ENCODE results near the gene PRKAB2. TPM values are rescaled to one million over a fixed set of nuclear protein-coding genes. Genes with fewer than 3 reads are reported as not detected.
"Not testable (repeated sequence)": the region's sequence is repeated elsewhere in the genome, so short reads cannot be mapped to it uniquely, and the experiment has no call there.

The PRKAB2 gene
- total RNA-seq, 1 experiment from 2014 or later = 8.1 TPM

DNA sequence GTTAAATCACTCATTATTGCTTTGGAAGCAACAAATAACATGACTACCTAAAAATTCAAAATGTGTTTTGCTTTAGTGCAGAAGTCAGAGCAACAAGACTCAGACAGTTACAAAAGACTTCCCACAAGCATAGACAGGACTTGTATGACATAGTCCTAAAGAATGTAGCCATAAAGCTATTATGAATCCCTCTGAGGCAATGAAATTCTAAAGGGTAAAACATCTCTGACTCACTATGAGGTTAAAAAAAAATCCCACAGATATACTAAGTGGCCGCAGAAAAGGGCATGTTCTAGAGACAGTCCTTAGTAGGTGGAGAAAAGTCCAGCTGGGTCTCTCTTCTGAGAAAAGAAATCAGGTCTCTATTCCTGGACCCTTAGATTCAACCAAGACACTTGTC, 4.9 kb downstream of the PRKAB2 start:
- H3K4me3 ChIP-seq = no peak overlapping the region

GRCh38 chr1:147163019-147163418, 9.3 kb downstream of the PRKAB2 start:
- H3K9me3 ChIP-seq (ENCODE audit: insufficient read depth, low read depth) = 0 out of 2 replicates have a peak, but pooled peaks cover 7% of the 10 kb centered on the region
- no peaks in the 10 kb centered on the region for H3K9me2 ChIP-seq (ENCODE audit: insufficient read depth)
- no peak overlapping the region for H3K4me3 ChIP-seq
- ChIA-PET POLR2A (ENCODE audit: unreplicated experiment) (no interaction called here), CTCF (no interaction called here)
- no peak overlapping the region for H3K27ac ChIP-seq
- no peak for TF ChIP-seq EZH2 (IDR thresholded peaks at IDR 0.05; ENCODE audit: low read depth)
- TF ChIP-seq, protein P1, sequence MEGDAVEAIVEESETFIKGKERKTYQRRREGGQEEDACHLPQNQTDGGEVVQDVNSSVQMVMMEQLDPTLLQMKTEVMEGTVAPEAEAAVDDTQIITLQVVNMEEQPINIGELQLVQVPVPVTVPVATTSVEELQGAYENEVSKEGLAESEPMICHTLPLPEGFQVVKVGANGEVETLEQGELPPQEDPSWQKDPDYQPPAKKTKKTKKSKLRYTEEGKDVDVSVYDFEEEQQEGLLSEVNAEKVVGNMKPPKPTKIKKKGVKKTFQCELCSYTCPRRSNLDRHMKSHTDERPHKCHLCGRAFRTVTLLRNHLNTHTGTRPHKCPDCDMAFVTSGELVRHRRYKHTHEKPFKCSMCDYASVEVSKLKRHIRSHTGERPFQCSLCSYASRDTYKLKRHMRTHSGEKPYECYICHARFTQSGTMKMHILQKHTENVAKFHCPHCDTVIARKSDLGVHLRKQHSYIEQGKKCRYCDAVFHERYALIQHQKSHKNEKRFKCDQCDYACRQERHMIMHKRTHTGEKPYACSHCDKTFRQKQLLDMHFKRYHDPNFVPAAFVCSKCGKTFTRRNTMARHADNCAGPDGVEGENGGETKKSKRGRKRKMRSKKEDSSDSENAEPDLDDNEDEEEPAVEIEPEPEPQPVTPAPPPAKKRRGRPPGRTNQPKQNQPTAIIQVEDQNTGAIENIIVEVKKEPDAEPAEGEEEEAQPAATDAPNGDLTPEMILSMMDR (conservative IDR thresholded peaks at IDR 0.05) = no peak
- H3K79me2 ChIP-seq (ENCODE audit: low read depth) = 0 out of 2 replicates have a peak, but pooled peaks cover 4% of the 10 kb centered on the region
- H3K27me3 ChIP-seq (ENCODE audit: insufficient read depth, low read depth) = no peaks in the 10 kb centered on the region
- no peaks in the 10 kb centered on the region for H4K20me1 ChIP-seq (ENCODE audit: insufficient read depth)
- no peak overlapping the region for H3K4me2 ChIP-seq
- H2AFZ ChIP-seq = no peak overlapping the region
- BruUV-seq (replicated peaks) = no TSS peak
- peaks cover 15% of the 10 kb centered on the region for H3K4me1 ChIP-seq (replicated peaks; ENCODE audit: insufficient read depth)
- intact Hi-C loops (cut with micrococcal nuclease; ENCODE audit: unreplicated experiment) = no loop called here
- peaks cover 18% of the 10 kb centered on the region; the same call in 1 of the 2 replicates for H3K36me3 ChIP-seq (ENCODE audit: low read depth)
- peaks cover 13% of the 10 kb centered on the region; the same call in 1 of the 2 replicates for H3F3A ChIP-seq (ENCODE audit: insufficient read depth, low read depth)
- no peak for DNase-seq

More for the DNA sequence above, 4.9 kb downstream of the PRKAB2 start:
- POLR2A ChIA-PET (ENCODE audit: unreplicated experiment) = interaction anchor here (0.6 to 0.7 kb wide), 2 partner anchors 8 to 76 kb away, joined by 3 to 6 read pairs; no protein-coding TSS in a partner anchor
- DNase-seq = peak in 1 of 2 experiments; percentile 91
- H3K36me3 ChIP-seq (ENCODE audit: low read depth) = peaks cover 9% of the 10 kb centered on the region; the same call in 1 of the 2 replicates
- H3F3A ChIP-seq (ENCODE audit: insufficient read depth, low read depth) = peaks cover 14% of the 10 kb centered on the region; the same call in 1 of the 2 replicates
- peak overlapping the region; percentile 23 for H3K4me2 ChIP-seq
- H3K9me2 ChIP-seq (ENCODE audit: insufficient read depth) = no peaks in the 10 kb centered on the region
- no TSS peak for BruUV-seq (replicated peaks)
- TF ChIP-seq EZH2 (IDR thresholded peaks at IDR 0.05; ENCODE audit: low read depth) = no peak
- TF ChIP-seq, protein P1 (conservative IDR thresholded peaks at IDR 0.05) = no peak
- intact Hi-C loops (cut with micrococcal nuclease; ENCODE audit: unreplicated experiment) = no loop called here
- H3K79me2 ChIP-seq (ENCODE audit: low read depth) = peaks cover 38% of the 10 kb centered on the region
- CTCF ChIA-PET = no interaction called here
- H4K20me1 ChIP-seq (ENCODE audit: insufficient read depth) = no peaks in the 10 kb centered on the region
- no peaks in the 10 kb centered on the region for H3K27me3 ChIP-seq (ENCODE audit: insufficient read depth, low read depth)
- no peak overlapping the region for H2AFZ ChIP-seq
- H3K27ac ChIP-seq = peak overlapping the region; percentile 38
- H3K9me3 ChIP-seq (ENCODE audit: insufficient read depth, low read depth) = 0 out of 2 replicates have a peak, but pooled peaks cover 7% of the 10 kb centered on the region
- peaks cover 41% of the 10 kb centered on the region for H3K4me1 ChIP-seq (replicated peaks; ENCODE audit: insufficient read depth)

DNA sequence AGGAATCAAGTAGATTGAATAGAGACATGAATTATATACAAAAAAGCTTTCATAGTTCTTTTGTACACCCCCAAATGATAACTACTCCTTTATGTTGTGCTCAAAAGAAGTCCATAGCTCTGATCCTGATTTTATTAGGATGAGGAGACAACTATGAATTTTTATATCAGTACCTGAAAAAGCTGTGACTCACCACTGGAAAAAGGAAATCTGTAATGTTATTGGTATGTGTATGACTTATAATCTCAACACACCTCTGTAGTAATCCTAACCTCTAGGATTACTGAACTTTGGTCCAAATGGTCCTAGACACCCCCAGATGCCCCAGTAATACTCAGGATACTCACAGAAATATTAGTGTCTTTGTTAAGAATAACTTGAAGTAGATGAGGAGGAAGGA, 10.2 kb downstream of the PRKAB2 start:
- TF ChIP-seq, protein P1 (conservative IDR thresholded peaks at IDR 0.05) = no peak
- TF ChIP-seq EZH2 (IDR thresholded peaks at IDR 0.05; ENCODE audit: low read depth) = no peak
- peaks cover 5% of the 10 kb centered on the region; the same call in 1 of the 2 replicates for H3F3A ChIP-seq (ENCODE audit: insufficient read depth, low read depth)
- H3K4me1 ChIP-seq (replicated peaks; ENCODE audit: insufficient read depth) = peaks cover 8% of the 10 kb centered on the region
- H3K27me3 ChIP-seq (ENCODE audit: insufficient read depth, low read depth) = no peaks in the 10 kb centered on the region
- no peak for DNase-seq
- H3K36me3 ChIP-seq (ENCODE audit: low read depth) = peaks cover 18% of the 10 kb centered on the region; the same call in 1 of the 2 replicates
- no peak overlapping the region for H3K4me2 ChIP-seq
- BruUV-seq (replicated peaks) = no TSS peak
- no peaks in the 10 kb centered on the region for H4K20me1 ChIP-seq (ENCODE audit: insufficient read depth)
- CTCF ChIA-PET = no interaction called here
- H3K27ac ChIP-seq = no peak overlapping the region
- H3K79me2 ChIP-seq (ENCODE audit: low read depth) = no peaks in the 10 kb centered on the region
- no peaks in the 10 kb centered on the region for H3K9me2 ChIP-seq (ENCODE audit: insufficient read depth)
- H3K4me3 ChIP-seq = no peak overlapping the region
- POLR2A ChIA-PET (ENCODE audit: unreplicated experiment) = no interaction called here
- intact Hi-C loops (cut with micrococcal nuclease; ENCODE audit: unreplicated experiment) = no loop called here
- H3K9me3 ChIP-seq (ENCODE audit: insufficient read depth, low read depth) = 0 out of 2 replicates have a peak, but pooled peaks cover 7% of the 10 kb centered on the region
- H2AFZ ChIP-seq = no peak overlapping the region

DNA sequence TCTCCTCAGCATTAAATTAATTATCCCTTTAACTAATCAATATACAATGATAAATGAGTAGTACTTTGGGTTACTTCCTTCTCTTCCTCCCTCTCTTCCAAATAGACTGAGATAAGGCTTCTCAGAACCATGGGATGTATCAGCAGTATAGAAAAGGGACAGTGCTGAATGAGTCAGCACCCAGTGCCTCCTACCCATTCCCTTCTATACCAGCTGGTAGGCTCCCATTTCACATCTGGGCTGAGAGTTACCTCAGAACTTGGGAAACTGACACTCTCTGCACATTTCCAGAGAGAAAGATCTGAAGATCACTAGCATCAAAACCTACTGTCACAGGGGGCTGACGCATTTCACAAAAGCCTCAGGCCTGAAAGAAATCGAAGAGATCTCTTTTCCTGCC, 15.2 kb downstream of the PRKAB2 start:
- CTCF ChIA-PET; H2AFZ ChIP-seq; DNase-seq; H3K9me3 ChIP-seq (ENCODE audit: insufficient read depth, low read depth); H3K27ac ChIP-seq; H3F3A ChIP-seq (ENCODE audit: insufficient read depth, low read depth); BruUV-seq (replicated peaks); H4K20me1 ChIP-seq (ENCODE audit: insufficient read depth); H3K4me3 ChIP-seq; H3K9me2 ChIP-seq (ENCODE audit: insufficient read depth); H3K4me2 ChIP-seq; H3K27me3 ChIP-seq (ENCODE audit: insufficient read depth, low read depth); H3K4me1 ChIP-seq (replicated peaks; ENCODE audit: insufficient read depth); H3K79me2 ChIP-seq (ENCODE audit: low read depth); POLR2A ChIA-PET (ENCODE audit: unreplicated experiment): not testable (repeated sequence)
- intact Hi-C loops (cut with micrococcal nuclease; ENCODE audit: unreplicated experiment) = loop anchor here (10.0 kb wide), 1 partner anchor 62 kb away; no protein-coding TSS in a partner anchor
- H3K36me3 ChIP-seq (ENCODE audit: low read depth) = peaks cover 17% of the 10 kb centered on the region; the same call in 1 of the 2 replicates

Data from PC-9 (cell line).